DOHH2 (cell line): ENCODE results near the gene TMEM9.

Source experiments
- EZH2phosphoT487 ChIP-seq: fragments of 200-600 bp; sonication (generic); IDR thresholded peaks from 2 replicates; pipeline ENCODE4 v1.6.1; 2017; ENCODE audit warnings: borderline replicate concordance, mild to moderate bottlenecking, antibody characterized with exemption, low read length, moderate library complexity, mixed read lengths
- TF ChIP-seq, protein P1 (sequence below): fragments of 200-600 bp; sonication (generic); IDR thresholded peaks from one replicate; pipeline ENCODE4 v1.5.1; 2014; ENCODE audit warnings: antibody characterized with exemption, mild to moderate bottlenecking, low read depth, low read length; ENCODE audit not compliant: poor library complexity, severe bottlenecking

DNA sequence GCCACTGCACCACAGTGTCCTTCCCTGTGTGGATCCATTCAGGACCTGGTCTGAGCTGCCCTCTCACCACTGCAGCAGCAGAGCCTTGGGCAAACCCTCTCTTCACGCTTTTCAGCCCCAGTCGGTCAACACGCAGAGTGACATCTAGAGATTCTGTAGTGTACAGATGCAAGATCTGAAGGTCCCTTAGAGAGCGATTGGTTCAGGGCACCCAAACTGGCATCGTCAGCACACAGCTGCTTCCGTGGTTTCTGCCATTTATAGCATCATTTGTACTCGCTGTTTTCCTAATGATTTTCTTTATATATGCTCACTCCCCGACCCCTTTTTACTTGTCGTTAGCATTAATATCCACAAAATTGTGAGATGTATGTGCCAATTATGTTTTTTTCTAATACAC, 25.8 kb downstream of the TMEM9 start:
- TF ChIP-seq, protein P1, sequence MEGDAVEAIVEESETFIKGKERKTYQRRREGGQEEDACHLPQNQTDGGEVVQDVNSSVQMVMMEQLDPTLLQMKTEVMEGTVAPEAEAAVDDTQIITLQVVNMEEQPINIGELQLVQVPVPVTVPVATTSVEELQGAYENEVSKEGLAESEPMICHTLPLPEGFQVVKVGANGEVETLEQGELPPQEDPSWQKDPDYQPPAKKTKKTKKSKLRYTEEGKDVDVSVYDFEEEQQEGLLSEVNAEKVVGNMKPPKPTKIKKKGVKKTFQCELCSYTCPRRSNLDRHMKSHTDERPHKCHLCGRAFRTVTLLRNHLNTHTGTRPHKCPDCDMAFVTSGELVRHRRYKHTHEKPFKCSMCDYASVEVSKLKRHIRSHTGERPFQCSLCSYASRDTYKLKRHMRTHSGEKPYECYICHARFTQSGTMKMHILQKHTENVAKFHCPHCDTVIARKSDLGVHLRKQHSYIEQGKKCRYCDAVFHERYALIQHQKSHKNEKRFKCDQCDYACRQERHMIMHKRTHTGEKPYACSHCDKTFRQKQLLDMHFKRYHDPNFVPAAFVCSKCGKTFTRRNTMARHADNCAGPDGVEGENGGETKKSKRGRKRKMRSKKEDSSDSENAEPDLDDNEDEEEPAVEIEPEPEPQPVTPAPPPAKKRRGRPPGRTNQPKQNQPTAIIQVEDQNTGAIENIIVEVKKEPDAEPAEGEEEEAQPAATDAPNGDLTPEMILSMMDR, result no peak
- no peak for TF ChIP-seq EZH2phosphoT487
